Loucy (cell line): ENCODE measurements around the gene GCK.

Experiments used
- CTCF ChIP-seq: fragments of 200-600 bp; sonication (generic); conservative IDR thresholded peaks from 2 replicates; pipeline ENCODE4 v1.5.1; 2014; ENCODE audit warnings: mild to moderate bottlenecking, antibody characterized with exemption, low read length
- EZH2phosphoT487 ChIP-seq: fragments of 200-600 bp; IDR thresholded peaks from 2 replicates; pipeline ENCODE4 v1.6.1; 2018; ENCODE audit warnings: antibody characterized with exemption, mild to moderate bottlenecking, moderate library complexity, borderline replicate concordance

DNA sequence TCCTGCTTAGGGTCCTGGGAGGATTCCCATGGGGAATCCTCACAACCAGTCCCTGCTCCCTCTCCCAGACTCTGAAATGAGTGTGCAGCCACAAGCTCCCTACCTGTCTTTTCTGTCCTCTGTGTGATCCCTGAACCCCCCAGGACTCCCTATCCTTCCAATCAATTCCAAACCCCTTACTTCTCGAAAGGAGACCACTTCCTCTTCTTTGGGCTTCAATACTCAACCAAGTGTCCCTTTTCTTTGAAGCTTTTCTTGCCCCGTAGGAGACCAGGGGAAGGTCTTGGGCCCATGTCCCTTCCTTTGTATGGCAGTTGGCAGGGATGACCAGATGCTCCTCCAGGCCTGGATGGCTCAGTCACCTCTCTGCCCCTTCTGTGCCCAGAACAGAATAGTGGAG, 83.4 kb downstream of the GCK start:
- TF ChIP-seq CTCF = no peak
- no peak for TF ChIP-seq EZH2phosphoT487
